Retinal pigment epithelial cell (primary cell): Measurements from ENCODE around the gene KLHL29.
A peak's percentile ranks its signal among the peaks of the same experiment; 100 is the strongest.

ENCODE experiments used
- DNase-seq: peaks from one replicate; pipeline ENCODE4 v3.0.0-alpha.2; 2010; ENCODE audit warnings: low read depth
- H3K4me3 ChIP-seq: 2 replicates; pipeline ENCODE4 v1.5.1; 2011; ENCODE audit warnings: mild to moderate bottlenecking, low read length, control low read depth, moderate library complexity
- CTCF ChIP-seq: conservative IDR thresholded peaks from 2 replicates; pipeline ENCODE4 v1.5.1; 2011; ENCODE audit warnings: low read depth, low read length, control low read depth, inconsistent platforms

KLHL29 gene

GRCh38 chr2:23420091-23420839 lies 35.3 kb downstream of the KLHL29 start:
- H3K4me3 ChIP-seq, result no peak overlapping the region
- no peak for TF ChIP-seq CTCF
- no peak for DNase-seq

GRCh38 chr2:23420840-23421476 lies 36.0 kb downstream of the KLHL29 start:
- no peak for TF ChIP-seq CTCF
- H3K4me3 ChIP-seq, result no peak overlapping the region
- DNase-seq, result no peak

- TF ChIP-seq CTCF, result no peak
- no peak overlapping the region for H3K4me3 ChIP-seq
- peak; percentile 41 for DNase-seq
Measured at GRCh38 chr2:23422089-23423061, 37.4 kb downstream of the KLHL29 start.

- no peak for DNase-seq
- TF ChIP-seq CTCF, result peak; percentile 2
- no peak overlapping the region for H3K4me3 ChIP-seq
Measured at GRCh38 chr2:23423062-23423872, 38.3 kb downstream of the KLHL29 start.

- H3K4me3 ChIP-seq, result no peak overlapping the region
- TF ChIP-seq CTCF, result no peak
- no peak for DNase-seq
Measured at GRCh38 chr2:23423873-23424680, 39.1 kb downstream of the KLHL29 start.
